HG02610 (cell line): ENCODE data around the gene GALR1.

Experiments
- ATAC-seq: cut with Tn5 transposase; IDR thresholded peaks from one replicate; pipeline ENCODE4 v1.9.1; 2021; ENCODE audit warnings: mild to moderate bottlenecking, moderate library complexity; ENCODE audit not compliant: unreplicated experiment

GALR1 gene

DNA sequence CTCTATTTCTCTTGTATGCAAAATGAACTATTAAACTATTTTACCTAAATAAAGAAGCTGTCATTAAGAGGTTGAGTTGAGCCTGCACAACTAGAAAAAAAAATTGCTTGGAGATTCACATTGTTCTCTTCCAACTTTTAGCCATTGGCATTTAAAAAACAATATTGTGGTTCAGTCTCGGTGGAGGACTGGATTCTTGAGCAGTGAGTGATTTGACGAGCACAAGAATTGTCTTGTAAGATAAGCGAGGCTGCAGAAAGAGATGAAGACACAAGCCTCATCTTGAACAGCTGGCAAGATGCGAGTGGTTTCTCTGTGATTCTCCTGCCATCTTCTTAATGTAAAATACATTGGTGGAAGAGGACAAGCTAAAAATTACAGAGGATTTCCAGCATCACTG lies 67.0 kb downstream of the GALR1 start:
- ATAC-seq = no peak

DNA sequence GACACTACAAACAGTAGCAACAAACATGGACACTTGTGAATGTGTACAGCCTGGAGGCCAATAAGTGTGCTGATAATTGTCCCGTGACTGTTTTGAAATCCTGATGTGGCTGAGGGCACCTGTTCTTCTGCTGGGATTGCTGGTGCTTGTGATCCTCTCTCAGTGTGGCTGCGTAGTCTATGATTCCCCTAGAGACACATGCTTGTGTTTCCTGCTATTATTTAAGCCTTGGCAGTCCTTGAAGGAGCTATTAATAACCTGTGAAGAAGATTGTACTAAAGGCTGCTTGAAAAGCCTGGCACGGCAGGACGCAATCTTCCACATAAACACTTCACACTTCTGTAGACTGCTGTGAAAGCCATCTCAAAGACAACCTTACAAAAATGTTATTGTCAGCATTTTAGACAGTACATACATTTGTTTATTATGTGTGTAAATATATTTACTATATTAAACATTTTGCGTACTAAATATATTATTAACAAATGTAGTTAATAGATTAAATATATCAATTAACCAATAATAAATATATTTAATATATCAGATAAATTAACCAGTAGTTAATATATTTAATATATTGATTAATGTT lies 71.4 kb downstream of the GALR1 start:
- no peak for ATAC-seq

DNA sequence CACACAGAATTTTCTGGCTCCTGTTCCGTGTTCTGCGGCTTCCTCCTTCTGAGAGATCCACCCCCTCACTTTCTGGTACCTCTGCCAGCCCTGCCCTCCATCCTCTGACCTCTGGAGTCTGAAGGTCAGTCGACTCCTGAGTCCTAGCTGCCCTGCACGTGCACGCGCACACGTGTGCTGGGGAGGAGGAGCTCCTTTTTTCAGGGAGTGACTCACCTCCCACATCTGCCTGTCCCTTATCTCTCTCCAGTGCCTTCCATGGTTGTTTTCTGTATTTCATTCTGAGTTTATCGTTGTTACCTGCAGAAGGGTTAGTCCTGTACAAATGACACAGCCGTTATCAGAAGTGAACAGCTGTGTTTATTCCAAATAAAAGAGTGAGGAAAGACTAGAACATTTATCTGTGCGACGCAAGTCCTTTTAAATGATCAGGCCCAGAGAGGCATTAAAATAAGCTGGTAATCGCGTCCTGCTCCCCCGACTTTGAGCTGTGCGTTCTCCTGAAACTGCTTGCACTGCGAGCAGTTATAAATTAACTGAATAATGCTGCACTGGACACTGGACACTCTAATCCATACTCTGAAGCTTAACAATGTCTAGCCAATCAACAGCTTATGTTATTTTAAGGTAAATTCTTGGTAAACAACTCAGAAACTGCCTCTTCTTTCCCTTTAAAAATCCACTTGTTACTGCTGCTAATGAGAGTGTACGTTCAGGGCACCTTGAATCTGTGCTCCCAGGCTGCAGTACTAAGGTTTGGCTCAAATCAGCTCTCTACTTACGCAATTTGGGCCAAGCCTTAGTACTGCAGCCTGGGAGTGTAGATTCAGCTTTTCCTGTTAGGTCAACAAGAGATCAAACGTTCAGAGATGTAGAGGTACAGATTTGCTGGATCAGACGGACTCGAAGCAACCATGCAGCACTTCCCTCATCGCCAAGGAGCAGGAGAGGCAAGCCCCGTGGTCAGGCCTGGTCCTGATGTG lies 72.5 kb downstream of the GALR1 start:
- ATAC-seq = no peak

DNA sequence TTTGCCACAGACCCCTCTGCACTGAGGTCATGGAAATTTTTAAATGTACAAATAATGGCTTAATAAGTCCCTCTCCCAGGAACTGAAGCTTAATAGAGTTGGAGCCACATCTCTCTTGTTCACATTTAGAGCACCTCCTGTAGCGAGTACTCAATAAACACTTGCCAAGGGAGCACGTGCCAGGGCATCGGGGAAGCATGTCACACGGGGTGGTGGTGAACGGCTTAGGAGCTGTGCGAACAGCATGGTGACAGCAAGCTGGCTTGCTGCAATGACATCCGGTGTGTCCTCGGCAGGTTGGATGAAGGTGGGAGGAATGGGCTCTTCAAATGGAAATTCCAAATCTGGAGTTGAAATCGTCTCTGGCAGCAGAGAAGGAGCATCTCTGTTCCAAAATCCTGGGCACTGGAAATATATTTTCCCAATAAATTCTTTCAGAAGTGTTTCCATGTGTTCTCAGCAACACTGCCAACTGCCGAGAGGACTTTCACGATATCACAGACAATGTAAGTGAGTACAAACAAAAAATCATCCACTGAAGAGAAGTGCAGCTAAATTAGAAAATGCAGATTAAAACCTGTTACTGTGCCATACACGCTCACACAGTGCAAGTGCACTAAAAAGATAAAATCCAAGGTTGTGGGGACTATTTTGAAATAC lies 74.1 kb downstream of the GALR1 start:
- no peak for ATAC-seq
